GM21786 (cell line): ENCODE measurements around the gene SMTN.

Source experiments
- ATAC-seq: cut with Tn5 transposase; IDR thresholded peaks from one replicate; pipeline ENCODE4 v1.9.1; 2021; ENCODE audit not compliant: unreplicated experiment

The SMTN gene

GRCh38 chr22:31125521-31126117 is 44.5 kb downstream of the SMTN start:
- no peak for ATAC-seq

GRCh38 chr22:31126128-31126868 is 45.2 kb downstream of the SMTN start:
- no peak for ATAC-seq

GRCh38 chr22:31126869-31127175 is 45.7 kb downstream of the SMTN start:
- no peak for ATAC-seq

GRCh38 chr22:31127181-31127772 is 46.2 kb downstream of the SMTN start:
- no peak for ATAC-seq

GRCh38 chr22:31128156-31128555 is 47.0 kb downstream of the SMTN start:
- no peak for ATAC-seq

GRCh38 chr22:31130873-31131272 is 49.8 kb downstream of the SMTN start:
- no peak for ATAC-seq

- no peak for ATAC-seq
Measured at GRCh38 chr22:31133911-31134310, 52.8 kb downstream of the SMTN start.

GRCh38 chr22:31134688-31135087 is 53.6 kb downstream of the SMTN start:
- ATAC-seq = no peak

- no peak for ATAC-seq
Measured at GRCh38 chr22:31135706-31136105, 54.6 kb downstream of the SMTN start.

- no peak for ATAC-seq
Measured at GRCh38 chr22:31136155-31136554, 55.0 kb downstream of the SMTN start.

- no peak for ATAC-seq
Measured at GRCh38 chr22:31136711-31137110, 55.6 kb downstream of the SMTN start.

- ATAC-seq = no peak
Measured at GRCh38 chr22:31137721-31138120, 56.6 kb downstream of the SMTN start.

- ATAC-seq = no peak
Measured at GRCh38 chr22:31138126-31138525, 57.0 kb downstream of the SMTN start.

GRCh38 chr22:31139066-31139465 is 57.9 kb downstream of the SMTN start:
- ATAC-seq = no peak

GRCh38 chr22:31139866-31140716 is 59.0 kb downstream of the SMTN start, which contains the start of gene PLA2G3:
TSS of gene PLA2G3 (minus strand) at chr22:31140508. CDS start at chr22:31140354, 154 bp downstream.
- no peak for ATAC-seq

GRCh38 chr22:31140746-31141145 is 59.6 kb downstream of the SMTN start:
- no peak for ATAC-seq

- ATAC-seq = no peak
Measured at GRCh38 chr22:31141551-31141950, 60.4 kb downstream of the SMTN start.

- no peak for ATAC-seq
Measured at GRCh38 chr22:31142285-31142684, 61.2 kb downstream of the SMTN start.

- ATAC-seq = no peak
Measured at GRCh38 chr22:31143038-31143437, 61.9 kb downstream of the SMTN start.

- ATAC-seq = no peak
Measured at GRCh38 chr22:31143537-31143936, 62.4 kb downstream of the SMTN start.

GRCh38 chr22:31144223-31144622 is 63.1 kb downstream of the SMTN start:
- ATAC-seq = no peak

GRCh38 chr22:31148488-31148887 is 67.4 kb downstream of the SMTN start:
- no peak for ATAC-seq
